HL-60/S4 (cell line): ENCODE data around the gene SYNE4.
"Not testable (repeated sequence)": the region's sequence is repeated elsewhere in the genome, so short reads cannot be mapped to it uniquely, and the experiment has no call there.

Experiments used
- in situ Hi-C: fragments of 300-500 bp; cut with MboI; formaldehyde crosslinking; loops from 2 replicates; pipeline ENCODE4 v1.14.3; 2022; ENCODE audit warnings: low sequenced_read_pairs

Gene SYNE4

GRCh38 chr19:36008336-36008978, at the start of gene SYNE4:
Gene SYNE4, minus strand, starts transcription at chr19:36008813. Its CDS starts 132 bp downstream, at chr19:36008681.
- in situ Hi-C loops, result no loop called here

- in situ Hi-C loops, result no loop called here
These were observed 46.4 kb upstream of the SYNE4 start, which contains the start of gene WDR62 for GRCh38 chr19:36054733-36055686. Gene WDR62, plus strand, starts transcription at chr19:36054897. Its CDS starts 75 bp downstream, at chr19:36054972.

- in situ Hi-C loops, result no loop called here
These were observed 45.6 kb upstream of the SYNE4 start, which contains the start of gene THAP8 for GRCh38 chr19:36054119-36054732. Gene THAP8, minus strand, starts transcription at chr19:36054285. Its CDS starts 68 bp downstream, at chr19:36054217.

- in situ Hi-C loops, result no loop called here
These were observed 43.0 kb upstream of the SYNE4 start for GRCh38 chr19:36051637-36052036.

GRCh38 chr19:36051236-36051635, 42.6 kb upstream of the SYNE4 start:
- in situ Hi-C loops, result no loop called here

GRCh38 chr19:36049080-36049698, 40.6 kb upstream of the SYNE4 start:
- in situ Hi-C loops, result no loop called here

- in situ Hi-C loops, result no loop called here
These were observed 39.2 kb upstream of the SYNE4 start for GRCh38 chr19:36047835-36048234.

GRCh38 chr19:36046443-36047050, 37.9 kb upstream of the SYNE4 start:
- in situ Hi-C loops, result no loop called here

GRCh38 chr19:36043952-36044351, 35.3 kb upstream of the SYNE4 start:
- in situ Hi-C loops, result no loop called here

- in situ Hi-C loops, result no loop called here
These were observed 33.2 kb upstream of the SYNE4 start for GRCh38 chr19:36041831-36042230.

- in situ Hi-C loops, result not testable (repeated sequence)
These were observed 32.5 kb upstream of the SYNE4 start for GRCh38 chr19:36041092-36041491.

GRCh38 chr19:36040495-36040894, 31.9 kb upstream of the SYNE4 start:
- in situ Hi-C loops, result no loop called here

GRCh38 chr19:36032251-36033104, 23.9 kb upstream of the SYNE4 start, which contains the start of gene CLIP3:
Gene CLIP3, minus strand, starts transcription at chr19:36032873. Its CDS starts 516 bp downstream, at chr19:36032357.
- in situ Hi-C loops, result no loop called here

GRCh38 chr19:36031308-36031707, 22.7 kb upstream of the SYNE4 start:
- in situ Hi-C loops, result no loop called here

GRCh38 chr19:36030264-36031148, 21.9 kb upstream of the SYNE4 start:
- in situ Hi-C loops, result no loop called here

- in situ Hi-C loops, result no loop called here
These were observed 19.9 kb upstream of the SYNE4 start for GRCh38 chr19:36028313-36029041.

GRCh38 chr19:36027696-36028095, 19.1 kb upstream of the SYNE4 start:
- in situ Hi-C loops, result no loop called here
